Endodermal cell (in vitro differentiated cells): ENCODE measurements around the gene PRPF38B. TPM values are rescaled to one million over a fixed set of nuclear protein-coding genes. Genes with fewer than 3 reads are reported as not detected.

Experiments
- DNase-seq: peaks from one replicate; pipeline ENCODE4 v3.0.0-alpha.2; 2017
- H3K27ac ChIP-seq: 2 replicates; pipeline ENCODE4 v1.5.1; 2013; ENCODE audit warnings: mild to moderate bottlenecking, low read depth, low read length, moderate library complexity
- H3K27me3 ChIP-seq: 2 replicates; pipeline ENCODE4 v1.6.1; 2013; ENCODE audit warnings: mild to moderate bottlenecking, low read length, moderate library complexity; ENCODE audit not compliant: insufficient read depth, control insufficient read depth, poor library complexity, severe bottlenecking
- H3K36me3 ChIP-seq: 2 replicates; pipeline ENCODE4 v1.7.0; 2013; ENCODE audit warnings: mild to moderate bottlenecking, low read length, moderate library complexity; ENCODE audit not compliant: control insufficient read depth, insufficient read depth
- H3K4me1 ChIP-seq: one replicate; pipeline ENCODE4 v1.7.0; 2013; ENCODE audit warnings: low read length; ENCODE audit not compliant: control insufficient read depth, insufficient read depth
- H3K4me3 ChIP-seq: 2 replicates; pipeline ENCODE4 v1.5.1; 2013; ENCODE audit warnings: mild to moderate bottlenecking, low read length, moderate library complexity
- H3K9ac ChIP-seq: 2 replicates; pipeline ENCODE4 v1.6.1; 2013; ENCODE audit warnings: mild to moderate bottlenecking, low read length, moderate library complexity; ENCODE audit not compliant: poor library complexity, severe bottlenecking; ENCODE audit errors: extremely low read depth
- H3K9me3 ChIP-seq: 2 replicates; pipeline ENCODE4 v1.6.1; 2013; ENCODE audit warnings: mild to moderate bottlenecking, low read length, moderate library complexity; ENCODE audit not compliant: control insufficient read depth
- H3K27ac Mint-ChIP-seq: 2 replicates; pipeline ENCODE4 v1.8.0; 2020; ENCODE audit warnings: mixed read lengths
- H3K27me3 Mint-ChIP-seq: 2 replicates; pipeline ENCODE4 v1.8.0; 2021; ENCODE audit warnings: mild to moderate bottlenecking, mixed read lengths; ENCODE audit not compliant: insufficient read depth
- H3K36me3 Mint-ChIP-seq: 2 replicates; pipeline ENCODE4 v1.8.0; 2020; ENCODE audit warnings: low read depth, mixed read lengths
- H3K4me1 Mint-ChIP-seq: 2 replicates; pipeline ENCODE4 v1.8.0; 2020; ENCODE audit warnings: mixed read lengths
- H3K4me3 Mint-ChIP-seq: 2 replicates; pipeline ENCODE4 v1.8.0; 2020; ENCODE audit warnings: mild to moderate bottlenecking, moderate library complexity, mixed read lengths
- H3K9me3 Mint-ChIP-seq: 2 replicates; pipeline ENCODE4 v1.8.0; 2020; ENCODE audit warnings: mild to moderate bottlenecking, mixed read lengths
- CTCF ChIP-seq: fragments of 200-600 bp; sonication (generic); conservative IDR thresholded peaks from 2 replicates; pipeline ENCODE4 v1.5.0; 2021; ENCODE audit warnings: antibody characterized with exemption, mild to moderate bottlenecking
- WGBS, 2 experiments: methylation state at CpG; one replicate each; pipeline versions ENCODE4 v1.1.5 to v1.1.7; 2013; ENCODE audit warnings: missing lambda C conversion rate in 2 of 2, mixed read lengths in 1 of 2; ENCODE audit not compliant: insufficient coverage in 1 of 2, insufficient read length in 1 of 2; 5-methylcytosine and 5-hydroxymethylcytosine counted together
- total RNA-seq, 2 donors: library from RNA; stranded (reverse); fragmentation: NEBNext Ultra II Directional in 1 of 2; extraction: Animal tissue kit (Norgen Biotek cat#: 25700) in 1 of 2; gene quantifications; 2 replicates in 1 of 2; 3 replicates in 1 of 2; pipeline ENCODE4 v1.2.1, GENCODE V29; 2021

PRPF38B gene
- total RNA-seq, 2 donors from 2014 or later: 45.0 to 47.3 TPM

- peaks cover 19% of the 10 kb centered on the region for H3K4me1 Mint-ChIP-seq
- H3K9me3 Mint-ChIP-seq: no peaks in the 10 kb centered on the region
- H3K9ac ChIP-seq: peak overlapping the region; percentile 90
- peaks cover 28% of the 10 kb centered on the region for H3K36me3 Mint-ChIP-seq
- no peak for DNase-seq
- peak overlapping the region; percentile 99 for H3K4me3 Mint-ChIP-seq
- H3K4me1 ChIP-seq: no peaks in the 10 kb centered on the region
- H3K4me3 ChIP-seq: peak overlapping the region; percentile 98
- H3K27ac ChIP-seq: peak overlapping the region; percentile 97
- H3K27me3 Mint-ChIP-seq: peaks cover 9% of the 10 kb centered on the region
- 1 to 3% methylated on average over 7 to 31 of the region's 36 CpGs for WGBS, 2 experiments
- no peaks in the 10 kb centered on the region for H3K9me3 ChIP-seq
- H3K36me3 ChIP-seq: peaks cover 35% of the 10 kb centered on the region
- peak overlapping the region; percentile 100 for H3K27ac Mint-ChIP-seq
- TF ChIP-seq CTCF: peak; percentile 53
- H3K27me3 ChIP-seq: no peaks in the 10 kb centered on the region
These were observed 880 bp downstream of the PRPF38B start for GRCh38 chr1:108692724-108693655.

GRCh38 chr1:108695535-108695934 is 3.4 kb downstream of the PRPF38B start:
- TF ChIP-seq CTCF: no peak
- no peak overlapping the region for H3K9ac ChIP-seq
- Mint-ChIP-seq H3K4me1 (peaks cover 19% of the 10 kb centered on the region), H3K36me3 (peaks cover 53% of the 10 kb centered on the region), H3K4me3 (peak overlapping the region; percentile 4), H3K9me3 (no peaks in the 10 kb centered on the region), H3K27me3 (no peaks in the 10 kb centered on the region), H3K27ac (no peak overlapping the region)
- H3K36me3 ChIP-seq: peaks cover 60% of the 10 kb centered on the region
- DNase-seq: no peak
- H3K27me3 ChIP-seq: no peaks in the 10 kb centered on the region
- H3K4me1 ChIP-seq: no peaks in the 10 kb centered on the region
- no peak overlapping the region for H3K27ac ChIP-seq
- peak overlapping the region; percentile 98 for H3K4me3 ChIP-seq
- no peaks in the 10 kb centered on the region for H3K9me3 ChIP-seq
- WGBS, 2 experiments: 98 to 100% methylated on average over 2 to 5 of the region's 5 CpGs

- Histone ChIP-seq H3K9me3 (no peaks in the 10 kb centered on the region), H3K36me3 (peaks cover 75% of the 10 kb centered on the region), H3K27ac (no peak overlapping the region), H3K4me3 (no peak overlapping the region), H3K27me3 (no peaks in the 10 kb centered on the region), H3K9ac (no peak overlapping the region), H3K4me1 (no peaks in the 10 kb centered on the region)
- Mint-ChIP-seq H3K4me3 (no peak overlapping the region), H3K36me3 (peaks cover 69% of the 10 kb centered on the region), H3K4me1 (peaks cover 7% of the 10 kb centered on the region), H3K9me3 (no peaks in the 10 kb centered on the region), H3K27ac (peak overlapping the region; percentile 22), H3K27me3 (no peaks in the 10 kb centered on the region)
- TF ChIP-seq CTCF: no peak
- WGBS, 2 experiments: 96 to 98% methylated on average over 19 to 22 of the region's 22 CpGs
- DNase-seq: no peak
These were observed 7.5 kb downstream of the PRPF38B start for GRCh38 chr1:108699375-108700332.
